ENCODE data around the gene ABLIM2. TPM values are rescaled to one million over a fixed set of nuclear protein-coding genes. Genes with fewer than 3 reads are reported as not detected.

The ABLIM2 gene
- total RNA-seq, 4 donors from 2014 or later = 9.2 to 24.0 (median 12.3) TPM

- Histone ChIP-seq H3K27me3 (no peaks in the 10 kb centered on the region), H3K27ac (no peak overlapping the region), H3K4me1 (peaks cover 11 to 14% of the 10 kb centered on the region in 2 donors), H3K9me3 (no peaks in the 10 kb centered on the region), H3K4me3 (replicated peaks in 1 of 3) (no peak overlapping the region), H3K36me3 (no peaks in the 10 kb centered on the region)
- intact Hi-C loops (cut with DNase I) = no loop called here
- WGBS, 2 donors = 72 to 74% methylated on average over 5 to 6 of the region's 6 CpGs
- TF ChIP-seq CTCF (IDR thresholded peaks at IDR 0.05) (no peak), POLR2A (IDR thresholded peaks at IDR 0.05) (no peak)
- no peak for DNase-seq
Measured at GRCh38 chr4:8165374-8165896, 6.8 kb upstream of the ABLIM2 start.

- peaks cover 13 to 20% of the 10 kb centered on the region in 2 donors for H3K4me1 ChIP-seq
- WGBS, 2 donors = 91 to 96% methylated on average over 10 of the region's 10 CpGs
- TF ChIP-seq CTCF (IDR thresholded peaks at IDR 0.05) (no peak), POLR2A (IDR thresholded peaks at IDR 0.05) (no peak)
- H3K27me3 ChIP-seq = no peaks in the 10 kb centered on the region
- DNase-seq = no peak
- no peaks in the 10 kb centered on the region for H3K36me3 ChIP-seq
- no peak overlapping the region for H3K27ac ChIP-seq
- intact Hi-C loops (cut with DNase I) = no loop called here
- no peak overlapping the region for H3K4me3 ChIP-seq (replicated peaks in 1 of 3)
- no peaks in the 10 kb centered on the region for H3K9me3 ChIP-seq
Measured at GRCh38 chr4:8164687-8165086, 6.1 kb upstream of the ABLIM2 start.

GRCh38 chr4:8164194-8164565 is 5.6 kb upstream of the ABLIM2 start:
- intact Hi-C loops (cut with DNase I) = no loop called here
- no peaks in the 10 kb centered on the region for H3K27me3 ChIP-seq
- TF ChIP-seq POLR2A (IDR thresholded peaks at IDR 0.05) = no peak

GRCh38 chr4:8163436-8164193 is 5.0 kb upstream of the ABLIM2 start:
- Histone ChIP-seq H3K4me3 (replicated peaks in 1 of 3) (no peak overlapping the region), H3K36me3 (no peaks in the 10 kb centered on the region), H3K4me1 (peaks cover 20 to 27% of the 10 kb centered on the region in 2 donors), H3K27me3 (no peaks in the 10 kb centered on the region), H3K9me3 (no peaks in the 10 kb centered on the region), H3K27ac (no peak overlapping the region)
- no peak for TF ChIP-seq POLR2A (IDR thresholded peaks at IDR 0.05)
- TF ChIP-seq CTCF (IDR thresholded peaks at IDR 0.05) = no peak
- intact Hi-C loops (cut with DNase I) = no loop called here
- 87 to 91% methylated on average over 8 to 18 of the region's 19 CpGs for WGBS, 2 donors
- no peak for DNase-seq

More at GRCh38 chr4:8164194-8164565, 5.6 kb upstream of the ABLIM2 start:
- Histone ChIP-seq H3K4me1 (peaks cover 18 to 25% of the 10 kb centered on the region in 2 donors), H3K27ac (no peak overlapping the region), H3K36me3 (no peaks in the 10 kb centered on the region), H3K9me3 (no peaks in the 10 kb centered on the region), H3K4me3 (replicated peaks in 1 of 3) (no peak overlapping the region)
- WGBS, 2 donors = 86 to 97% methylated on average over 9 of the region's 9 CpGs
- DNase-seq = no peak

- H3K4me3 ChIP-seq (replicated peaks in 1 of 3) = no peak overlapping the region
- H3K36me3 ChIP-seq = no peaks in the 10 kb centered on the region
- H3K4me1 ChIP-seq = peaks cover 22 to 30% of the 10 kb centered on the region in 2 donors
- H3K9me3 ChIP-seq = no peaks in the 10 kb centered on the region
- TF ChIP-seq CTCF (IDR thresholded peaks at IDR 0.05) = no peak
- TF ChIP-seq POLR2A (IDR thresholded peaks at IDR 0.05) = no peak
- H3K27me3 ChIP-seq = no peaks in the 10 kb centered on the region
- DNase-seq = no peak
- intact Hi-C loops (cut with DNase I) = no loop called here
- peak overlapping the region in 1 of 3 donors; percentile 45 for H3K27ac ChIP-seq
- 80 to 83% methylated on average over 5 to 7 of the region's 7 CpGs for WGBS, 2 donors
Measured at GRCh38 chr4:8163026-8163425, 4.4 kb upstream of the ABLIM2 start.
